Measurements from ENCODE around the gene CALML4.
"Not testable (repeated sequence)": the region's sequence is repeated elsewhere in the genome, so short reads cannot be mapped to it uniquely, and the experiment has no call there.

CALML4 gene

DNA sequence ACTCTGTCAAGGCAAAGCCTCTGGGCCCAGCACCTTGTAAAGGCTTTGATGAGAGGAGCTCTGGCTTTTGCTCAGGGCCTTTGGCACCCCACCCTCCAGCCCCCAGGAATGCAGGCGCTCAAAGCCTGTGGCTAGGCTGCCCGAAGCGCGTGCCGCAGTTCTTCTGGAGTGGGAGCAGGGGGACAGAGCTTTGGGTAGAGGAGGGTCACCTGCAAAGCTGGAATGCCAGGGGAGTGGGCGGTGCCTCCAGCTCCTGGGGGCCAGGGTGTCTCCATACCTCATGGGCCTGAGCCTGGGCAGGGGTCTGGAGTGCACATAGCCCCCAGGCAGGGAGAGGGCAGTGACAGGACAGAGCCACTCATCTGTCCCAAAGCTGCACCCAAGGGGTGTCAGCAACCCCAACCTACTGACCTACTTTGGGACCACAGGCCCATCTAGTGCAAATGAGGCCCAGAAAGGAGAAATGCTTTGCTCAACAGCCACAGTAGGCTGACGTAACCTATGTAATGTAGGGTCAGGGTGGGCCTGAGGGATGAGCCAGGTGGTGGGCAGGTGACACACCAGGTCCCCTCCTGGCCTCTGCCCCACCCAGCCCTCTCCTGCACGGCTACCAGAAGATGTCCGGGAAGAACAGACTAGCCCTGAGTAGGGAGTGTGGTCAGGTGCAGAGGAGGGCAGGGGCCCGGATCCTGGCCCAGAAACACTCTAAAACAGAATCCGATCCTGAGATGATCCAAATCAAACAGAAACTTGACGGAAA is 2.2 kb upstream of the CALML4 start:
- no peak for DNase-seq

DNA sequence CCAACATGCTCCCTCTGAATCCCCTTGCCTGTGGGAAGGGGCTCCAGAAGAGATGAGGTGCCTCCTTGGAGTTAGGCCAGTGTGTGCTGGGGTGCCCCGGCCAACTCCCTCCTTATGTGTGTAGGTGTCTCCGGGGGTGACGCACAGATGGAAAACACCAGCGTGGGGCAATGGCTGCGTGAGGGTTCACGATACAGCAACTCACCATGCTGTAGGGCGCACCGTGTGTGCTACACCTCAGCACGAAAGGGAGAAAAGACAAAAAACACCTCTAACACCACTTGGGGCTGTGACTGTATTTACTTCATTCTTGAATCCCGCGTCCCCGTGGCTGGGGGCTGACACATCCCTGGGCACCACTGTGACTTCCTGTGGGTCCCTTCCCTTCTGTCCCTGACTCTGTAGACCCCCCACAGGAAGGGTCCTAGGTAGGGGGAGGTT is 1.6 kb upstream of the CALML4 start:
- DNase-seq: no peak

DNA sequence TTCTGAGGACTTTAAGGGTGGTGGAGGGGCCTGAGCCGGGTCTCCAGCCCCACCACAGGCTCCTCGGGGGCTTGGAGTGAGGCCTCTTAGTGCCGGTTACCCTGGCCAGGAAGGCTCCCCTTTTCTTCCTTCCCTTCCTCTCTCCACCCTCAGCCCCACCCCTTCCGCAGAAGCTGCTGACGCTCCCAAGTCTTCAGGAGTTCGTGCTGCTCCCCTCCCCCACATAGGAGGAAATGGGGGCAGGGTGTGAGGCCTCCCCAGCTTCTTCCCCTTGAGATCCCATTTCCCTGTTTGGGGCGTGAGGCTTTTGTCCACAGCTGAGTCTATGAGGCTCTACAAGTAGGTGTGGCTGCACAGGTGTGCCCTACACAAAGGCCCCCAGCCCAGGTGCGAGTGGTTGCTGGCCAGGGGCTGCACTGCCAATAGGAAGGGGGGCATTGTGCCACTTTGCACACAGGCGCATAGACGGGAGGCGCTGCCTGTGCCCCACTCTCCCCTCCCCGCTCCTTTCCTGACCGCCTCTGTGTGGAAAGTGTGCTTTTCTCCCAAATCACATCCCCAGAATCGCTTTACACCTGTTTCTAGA is 915 bp upstream of the CALML4 start:
- peak in 1 of 5 donors; percentile 37 for DNase-seq

DNA sequence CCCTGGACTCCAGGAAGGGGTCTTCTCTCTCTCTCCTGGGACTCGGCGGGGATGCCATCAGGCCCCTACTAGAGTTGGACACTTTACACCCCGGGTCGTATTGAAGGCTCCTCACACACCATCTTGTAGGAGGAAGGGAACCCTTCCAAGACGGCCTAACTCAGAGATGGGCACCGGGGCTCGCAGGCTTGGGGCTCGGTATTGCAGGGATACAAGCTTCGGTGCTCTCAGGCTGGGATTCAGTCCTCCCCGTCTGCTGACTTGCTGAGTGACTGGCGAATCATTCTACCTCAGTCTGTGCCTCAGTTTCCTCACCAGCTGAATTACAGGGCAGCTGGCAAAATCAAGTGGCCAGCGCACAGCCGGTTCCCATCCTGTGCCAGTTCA is 419 bp upstream of the CALML4 start:
- DNase-seq: no peak

DNA sequence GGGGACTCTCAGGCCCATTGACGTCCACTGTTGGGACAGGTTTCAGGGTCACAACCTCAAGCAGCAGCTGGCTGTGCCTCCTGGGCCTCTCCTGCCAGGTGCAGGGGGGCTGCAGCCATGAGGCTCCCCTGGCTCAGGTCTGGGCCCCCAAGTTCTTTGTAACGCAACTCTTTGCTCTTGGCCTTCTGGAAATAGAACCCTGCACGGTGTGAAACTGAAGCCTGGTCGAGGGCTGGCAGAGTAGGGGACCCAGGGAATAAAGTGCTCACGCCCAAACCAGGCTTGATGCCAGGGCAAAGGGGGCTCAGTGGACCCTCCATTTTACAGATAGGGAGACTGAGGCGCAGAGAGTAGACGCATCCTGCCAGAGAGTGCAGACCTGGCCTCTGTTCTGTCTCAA is 771 bp downstream of the CALML4 start:
- no peak for DNase-seq

DNA sequence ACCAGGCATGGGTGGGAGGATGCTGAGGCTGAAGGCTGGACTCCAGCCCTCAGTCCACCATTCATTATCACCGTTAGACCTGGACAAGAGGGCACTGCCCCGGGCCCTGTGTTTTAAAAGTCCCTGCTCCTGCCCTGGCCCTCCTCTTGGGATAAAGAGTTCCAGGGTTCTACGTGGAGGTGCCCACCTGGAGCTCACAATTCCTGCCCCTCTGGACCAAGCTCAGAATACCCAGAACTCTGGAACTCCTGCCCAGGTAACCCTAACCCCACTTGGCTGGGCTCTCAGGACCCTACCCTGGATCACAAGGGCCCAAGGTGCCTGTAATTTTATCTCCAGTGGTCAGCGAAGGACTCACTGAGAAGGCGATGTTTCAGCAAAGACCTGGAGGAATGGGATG is 1.2 kb downstream of the CALML4 start:
- no peak for DNase-seq

DNA sequence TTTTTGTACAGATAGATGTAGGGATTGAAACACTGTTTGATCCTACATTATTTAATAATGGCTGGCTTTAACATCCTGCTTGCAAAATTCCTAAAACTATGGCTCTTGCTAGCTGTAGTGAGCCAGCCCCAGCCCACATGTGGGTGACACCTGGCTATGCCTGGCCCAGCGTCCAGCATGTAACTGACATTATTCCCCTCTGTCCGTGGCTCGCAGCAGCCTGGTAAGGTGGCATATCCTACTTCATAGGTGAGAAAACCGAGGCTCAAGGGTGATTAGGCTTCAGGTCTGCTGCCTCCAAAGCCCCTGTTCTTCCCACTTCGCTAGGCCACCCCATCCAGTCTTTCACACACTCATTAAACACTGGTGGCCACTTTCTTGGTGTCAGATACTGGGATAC is 1.6 kb downstream of the CALML4 start:
- DNase-seq: no peak

DNA sequence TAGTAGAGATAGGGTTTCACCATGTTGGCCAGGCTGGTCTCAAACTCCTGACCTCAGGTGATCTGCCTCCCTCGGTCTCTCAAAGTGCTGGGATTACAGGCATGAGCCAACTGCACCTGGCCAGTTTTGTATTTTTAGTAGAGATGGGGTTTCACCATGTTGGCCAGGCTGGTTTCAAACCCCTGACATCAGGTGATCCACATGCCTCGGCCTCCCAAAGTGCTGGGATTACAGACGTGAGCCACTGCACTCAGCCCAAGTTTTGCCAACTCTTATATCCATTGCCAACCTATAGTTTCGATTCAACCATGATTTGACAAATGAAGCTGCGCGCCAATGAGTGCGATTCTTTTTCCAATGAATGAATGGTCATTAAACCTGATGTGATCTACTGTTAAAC is 2.1 kb downstream of the CALML4 start:
- DNase-seq: not testable (repeated sequence)

DNA sequence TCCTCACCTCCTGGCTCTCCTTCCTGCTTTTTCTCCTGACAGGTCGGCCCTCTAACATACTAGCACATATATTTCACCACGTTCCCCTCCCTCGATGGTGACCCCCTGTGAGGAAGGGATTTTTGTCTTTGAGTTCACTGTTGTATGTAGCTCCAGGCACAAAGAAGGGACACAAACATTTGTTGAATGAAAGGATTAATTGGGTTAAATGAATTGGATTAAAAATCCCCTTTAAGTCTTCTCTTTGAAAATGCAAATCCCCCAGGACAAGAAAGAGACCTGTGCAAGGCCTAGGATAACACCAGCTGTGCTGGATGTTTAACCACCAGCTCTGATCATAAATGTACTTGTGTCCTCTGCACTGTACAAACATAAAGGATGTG is 3.3 kb downstream of the CALML4 start:
- DNase-seq: no peak

DNA sequence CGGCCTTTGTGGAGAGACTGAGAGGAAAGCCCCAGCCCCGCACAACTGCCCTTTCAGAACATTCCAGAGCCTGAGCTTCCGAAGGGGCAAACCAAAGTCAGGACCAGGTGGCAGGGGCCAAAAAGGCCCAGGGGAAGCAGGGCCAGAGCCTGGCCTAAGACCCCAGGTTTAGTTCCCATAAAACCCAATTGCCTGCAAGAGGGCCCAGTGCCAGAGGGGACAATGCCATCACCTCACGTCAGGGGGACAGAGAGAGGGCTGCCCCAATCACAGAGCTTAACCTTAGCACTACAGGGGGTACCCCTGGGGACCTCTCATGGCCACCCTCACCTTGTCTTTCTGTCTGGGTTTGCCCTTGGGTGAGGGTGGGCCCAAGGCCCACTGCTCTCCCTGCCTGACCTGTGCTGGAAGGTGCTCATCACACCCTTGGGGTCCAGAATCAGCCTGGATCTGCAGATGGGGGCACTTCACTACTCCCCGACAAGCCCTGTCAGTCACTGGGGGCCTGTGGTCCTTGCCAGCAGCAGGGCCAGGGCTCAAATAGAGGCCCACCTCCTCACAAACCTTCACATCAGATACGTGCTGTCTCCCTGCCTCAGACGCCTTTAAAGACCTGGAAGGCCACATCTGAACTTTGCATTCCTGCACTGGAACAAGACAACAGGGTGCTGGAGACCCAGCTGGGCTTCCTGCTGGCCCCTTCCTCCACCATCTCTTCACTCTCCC is 3.8 kb downstream of the CALML4 start:
- DNase-seq: no peak

DNA sequence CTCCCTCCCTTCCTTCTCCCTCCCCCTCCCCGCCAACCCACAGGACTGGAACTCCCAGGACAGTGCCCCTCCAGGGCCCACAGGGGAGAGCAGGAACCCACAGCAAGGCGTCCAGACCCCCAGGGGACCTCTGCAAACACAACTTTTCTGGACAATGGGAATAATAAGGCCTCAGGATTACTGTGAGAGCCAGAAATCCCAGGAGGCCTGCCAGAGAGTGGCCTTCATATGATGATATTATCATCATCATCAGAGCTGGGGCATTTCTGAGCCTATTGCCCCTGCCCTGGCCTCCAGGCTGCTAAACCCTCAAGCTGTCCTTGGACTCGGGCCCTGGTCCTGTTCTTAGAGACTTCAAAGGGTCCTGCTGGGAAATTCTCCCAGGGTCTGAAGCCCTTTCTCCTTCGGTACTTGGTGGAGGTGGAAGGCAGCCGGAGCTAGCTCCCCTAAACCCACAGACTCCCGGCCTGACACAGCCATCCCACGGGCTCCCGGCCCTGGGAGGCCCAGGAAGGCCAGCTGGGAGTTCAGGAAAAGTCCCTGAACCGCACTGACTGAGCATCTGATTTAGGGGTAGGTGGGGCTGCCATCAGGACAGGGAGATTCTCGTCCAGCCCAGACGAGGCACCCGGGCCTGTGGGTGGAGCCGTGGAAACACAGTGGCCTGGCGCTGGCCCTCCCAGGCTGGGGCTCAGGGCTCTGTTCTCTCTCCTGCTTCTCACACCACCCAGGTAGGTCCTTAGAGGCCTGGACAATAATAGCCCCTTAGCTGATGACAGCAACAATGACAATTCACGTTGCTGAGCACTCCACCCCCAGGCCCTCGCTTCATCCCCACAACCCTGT is 4.9 kb downstream of the CALML4 start:
- DNase-seq: no peak

DNA sequence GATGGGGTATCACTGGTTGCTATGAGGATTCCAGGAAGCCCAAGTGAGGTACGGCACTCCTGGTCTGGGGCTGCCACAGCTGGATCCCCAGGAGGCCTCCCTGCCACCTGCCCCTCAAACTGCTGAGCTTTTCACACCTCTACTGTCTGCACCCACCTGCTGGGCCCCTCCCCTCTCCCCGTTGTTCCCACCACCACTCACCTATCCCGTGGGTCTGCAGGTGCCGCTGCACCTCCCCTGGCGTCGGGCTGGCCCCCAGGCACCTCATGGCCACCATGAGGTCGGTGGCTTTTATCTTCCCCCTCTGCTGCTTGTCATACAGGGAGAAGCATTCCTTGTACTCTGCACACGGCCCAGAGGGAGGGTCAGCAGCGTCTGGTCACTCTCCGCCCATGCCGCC is 5.8 kb downstream of the CALML4 start:
- no peak for DNase-seq

DNA sequence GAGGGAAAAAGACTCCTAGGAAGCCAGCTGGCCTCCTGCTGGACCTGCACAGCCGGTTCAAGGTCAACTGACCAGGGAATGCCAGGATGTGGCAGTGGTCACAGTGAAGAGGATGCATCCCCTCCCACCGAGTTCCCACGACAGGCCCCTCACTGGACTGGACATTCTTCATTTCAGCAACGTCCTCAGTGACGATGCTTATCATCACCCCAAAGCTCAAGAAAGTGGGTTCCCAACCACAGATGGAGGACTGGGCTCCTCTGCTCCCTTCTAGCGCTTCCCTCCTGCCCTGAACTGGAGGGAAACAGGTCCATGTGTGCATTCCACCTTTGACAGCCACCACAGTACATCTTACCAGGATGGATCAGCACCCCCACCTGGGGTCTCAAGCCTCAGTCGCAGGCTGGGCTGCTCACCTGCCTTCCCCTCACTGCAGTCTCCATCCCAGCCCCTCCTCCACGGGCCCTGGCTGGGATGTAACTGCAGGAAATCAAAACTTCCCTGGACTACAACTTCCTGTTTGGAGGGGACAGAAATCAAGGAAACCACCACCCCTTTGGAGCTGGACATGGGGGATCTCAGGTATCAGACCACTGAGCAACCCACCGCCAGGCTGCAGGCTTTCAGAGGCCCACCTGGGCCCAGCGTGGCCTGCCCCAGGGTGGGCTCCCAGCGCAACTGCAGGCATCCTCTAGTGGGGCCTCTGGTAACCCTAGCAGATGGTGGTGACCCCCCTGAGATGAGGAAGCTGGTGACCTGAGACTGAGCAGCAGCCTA is 7.3 kb downstream of the CALML4 start:
- no peak for DNase-seq

DNA sequence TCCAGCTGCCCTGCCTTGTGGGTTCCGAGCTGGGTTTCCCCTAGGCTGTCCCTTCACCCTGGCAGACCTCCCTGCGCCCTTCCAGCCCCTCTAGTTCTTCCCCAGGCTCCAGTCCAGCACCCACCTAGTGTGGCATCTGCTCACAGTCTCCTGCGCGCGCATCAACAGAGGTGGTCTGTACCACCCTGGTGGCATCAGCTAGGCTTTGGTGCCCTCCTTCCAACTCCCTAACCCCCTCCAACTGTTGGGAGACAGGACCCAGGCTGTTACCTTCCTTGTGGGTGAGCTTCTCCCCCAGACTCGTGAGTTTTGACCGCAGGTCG is 8.0 kb downstream of the CALML4 start:
- DNase-seq: no peak

DNA sequence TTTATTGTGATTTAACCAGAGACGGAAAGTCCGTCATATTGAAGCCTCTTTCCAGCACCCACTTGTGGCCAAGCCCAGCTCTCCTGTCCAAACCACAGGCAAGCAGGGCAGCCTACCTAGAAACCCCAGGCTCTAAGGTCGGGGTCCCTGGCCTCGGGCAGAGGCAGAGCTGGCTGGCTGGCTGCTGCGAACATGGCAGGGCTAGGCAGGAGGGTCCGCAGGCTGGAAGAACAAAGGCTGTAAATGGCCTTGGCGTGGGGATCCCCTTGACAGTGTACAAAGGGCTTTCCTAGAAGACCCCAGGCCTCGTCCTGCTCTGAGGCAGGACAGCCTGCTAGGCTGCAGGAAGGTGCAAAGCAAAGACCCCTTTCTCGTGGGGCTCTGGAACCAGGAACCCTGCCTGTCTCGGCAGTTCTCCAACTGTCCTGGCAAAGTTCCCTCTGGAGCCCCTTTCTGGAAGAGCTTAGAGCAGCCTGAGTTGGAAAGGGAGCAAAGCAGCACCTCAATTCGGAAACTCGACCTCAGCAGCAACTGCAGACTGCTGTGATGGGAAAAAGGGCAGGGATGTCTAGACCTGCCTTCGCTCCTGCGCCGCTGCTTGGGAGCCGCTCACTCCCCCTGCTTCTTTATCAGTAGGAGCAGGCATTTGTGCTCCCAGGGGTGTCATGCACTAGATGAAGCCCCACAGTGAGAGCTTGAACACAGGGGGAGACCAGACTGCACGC is 8.5 kb downstream of the CALML4 start:
- no peak for DNase-seq

DNA sequence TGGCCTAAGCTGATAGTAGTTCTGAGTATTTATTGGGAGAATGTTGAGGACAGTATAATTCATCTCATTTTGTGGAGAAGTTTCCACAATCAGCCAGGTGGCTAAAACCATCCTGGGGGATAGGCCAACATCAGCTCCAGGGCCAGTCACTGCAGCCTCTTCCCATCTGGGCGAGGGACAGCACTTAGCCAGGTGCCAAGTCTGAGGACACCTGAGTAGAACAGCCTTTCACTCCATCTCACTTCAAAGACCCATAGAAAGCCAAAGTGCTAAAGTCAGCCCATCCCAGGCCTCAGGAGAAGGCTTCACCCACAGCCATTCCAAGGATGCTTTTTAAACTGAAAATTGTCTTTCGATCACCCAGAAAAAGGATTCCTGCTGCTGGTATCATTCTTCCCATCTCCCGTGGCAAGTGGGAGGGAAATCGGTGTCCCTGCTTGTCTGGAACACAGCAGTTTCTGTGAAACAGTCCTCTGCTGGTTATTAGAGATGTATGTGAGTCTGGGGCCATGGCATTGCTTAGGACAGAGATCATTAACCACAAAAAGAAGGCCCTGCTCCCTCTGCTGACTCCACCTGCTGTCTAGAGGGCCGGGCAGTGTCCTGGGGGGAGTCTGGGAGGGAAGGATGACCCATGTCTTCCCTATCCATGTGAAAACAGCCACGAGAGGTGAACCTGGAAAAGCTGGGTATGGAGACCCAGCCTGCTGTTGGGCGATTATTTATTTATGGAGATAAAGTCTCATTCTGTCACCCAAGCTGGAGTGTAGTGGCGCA is 9.6 kb downstream of the CALML4 start:
- DNase-seq: no peak

DNA sequence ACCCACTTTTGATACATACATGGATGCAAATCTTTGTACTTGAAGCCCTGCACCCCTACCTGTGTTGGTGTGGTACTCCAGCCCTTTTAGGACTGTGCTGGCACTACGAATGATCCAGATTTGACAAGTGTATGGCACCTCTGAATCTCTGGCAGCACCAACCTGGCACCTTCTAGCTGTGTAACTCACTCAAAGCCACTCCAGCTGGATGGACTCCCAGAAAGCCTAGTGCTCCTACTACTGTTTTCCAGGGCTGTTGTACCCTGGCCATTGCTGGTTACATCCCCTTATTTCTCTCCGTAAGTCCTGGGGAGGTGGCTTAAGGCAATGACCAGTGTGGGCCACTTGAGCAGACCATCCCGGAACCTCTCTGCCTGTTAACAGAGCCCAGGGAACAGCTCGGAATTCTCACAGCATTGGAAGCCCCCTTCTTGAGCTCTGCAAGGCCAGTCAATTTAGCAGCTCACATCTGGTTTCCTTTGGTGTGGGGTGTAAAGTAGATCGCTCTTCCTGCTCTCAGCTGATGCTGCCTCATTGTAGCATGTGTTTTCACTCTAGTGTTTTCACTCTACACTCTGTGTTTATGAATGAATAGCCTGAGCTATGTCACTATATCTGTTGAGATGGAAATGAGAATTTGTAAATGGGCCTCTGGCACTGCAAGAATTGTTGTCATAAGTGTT is 12.2 kb downstream of the CALML4 start:
- no peak for DNase-seq

DNA sequence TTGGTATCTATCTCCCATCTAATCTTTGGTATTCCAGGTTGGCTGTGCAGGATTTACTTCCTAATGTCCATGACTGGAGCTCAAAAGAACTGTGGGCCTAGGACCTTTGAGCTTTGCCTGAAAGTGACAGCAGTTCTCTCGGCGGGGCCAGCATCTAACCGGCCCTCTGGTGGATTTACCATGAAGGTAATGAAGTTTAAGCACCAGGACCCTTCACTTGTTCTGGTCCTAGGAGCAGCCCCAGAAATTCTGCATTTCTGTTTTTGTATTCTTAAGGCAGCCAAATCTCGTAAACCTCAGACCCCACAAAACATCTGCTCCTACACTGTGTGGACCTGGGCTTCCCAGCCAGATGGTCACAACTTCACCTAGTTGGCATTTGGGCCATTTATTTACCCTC is 13.0 kb downstream of the CALML4 start:
- no peak for DNase-seq

DNA sequence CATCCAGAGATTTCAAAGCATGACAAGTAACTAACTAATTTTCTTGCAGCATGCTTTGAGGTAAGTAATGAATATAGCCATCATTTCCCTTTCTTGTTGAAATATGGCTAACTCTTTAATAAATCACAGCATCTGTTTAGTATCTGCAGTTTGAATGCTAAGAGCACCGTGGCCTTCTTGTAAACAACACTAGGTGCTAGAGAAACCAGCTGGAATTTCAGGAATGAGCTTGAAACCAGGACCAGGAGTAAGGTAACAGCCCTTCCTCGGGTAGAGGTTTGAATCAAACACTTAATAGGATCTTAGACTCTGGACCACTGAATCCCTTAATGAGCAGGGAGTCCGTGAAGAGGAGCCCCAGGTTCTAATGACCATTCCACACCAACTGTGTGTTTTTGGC is 13.6 kb downstream of the CALML4 start:
- DNase-seq: no peak

DNA sequence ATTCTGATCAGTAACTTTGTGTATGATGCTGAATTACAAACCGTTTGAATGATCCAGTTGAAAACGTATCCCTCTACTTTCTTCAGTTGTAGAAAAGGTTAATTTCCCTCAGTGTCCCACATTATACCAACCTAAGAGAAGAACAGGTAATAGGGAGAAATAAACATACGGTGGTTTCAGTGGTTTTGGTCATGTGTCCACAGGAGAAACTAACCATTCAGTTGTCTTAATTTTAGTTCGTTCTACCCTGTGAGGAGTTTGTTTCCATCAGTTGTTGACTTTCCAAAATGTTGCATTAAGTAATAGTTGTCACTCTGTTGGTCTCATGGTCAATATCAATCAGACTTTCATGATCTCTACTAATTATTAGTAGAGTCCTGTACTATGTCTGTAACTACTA is 15.1 kb downstream of the CALML4 start:
- DNase-seq: no peak
